ENCODE data around the gene DGLUCY.

DNA sequence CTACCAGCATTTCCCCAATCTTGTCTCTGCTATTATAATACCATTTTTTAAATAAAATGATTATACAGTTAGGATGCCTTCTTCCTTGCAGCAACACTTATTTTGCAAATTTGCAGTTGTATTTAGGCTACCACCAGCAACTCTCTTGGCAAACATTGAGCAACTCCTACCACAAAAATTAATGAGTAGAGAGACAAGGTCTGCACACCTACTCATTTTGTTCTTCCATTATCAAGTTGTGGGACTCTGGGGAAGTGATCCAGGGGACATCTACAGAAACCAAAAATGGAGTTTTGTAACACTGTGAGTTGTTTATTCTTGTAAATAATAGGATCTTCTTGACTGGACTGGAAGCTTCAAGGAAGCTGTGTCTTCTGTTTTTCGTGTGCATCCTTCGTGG lies 38.6 kb downstream of the DGLUCY start:
- no peak for TF ChIP-seq POLR2AphosphoS5 (IDR thresholded peaks at IDR 0.05; ENCODE audit: low read depth, low read length)
- no peak for TF ChIP-seq CTCF (IDR thresholded peaks at IDR 0.05 in 2 of 3, conservative IDR thresholded peaks at IDR 0.05 in 1 of 3; ENCODE audit: borderline replicate concordance in 1 of 3, insufficient read depth in 1 of 3, low read depth in 2 of 3, low read length in 2 of 3)
- no peak for TF ChIP-seq ZNF274 (IDR thresholded peaks at IDR 0.05; ENCODE audit: low read depth, low read length)
- no peak for TF ChIP-seq RAD21 (IDR thresholded peaks at IDR 0.05; ENCODE audit: low read depth)
- no peak for TF ChIP-seq POLR2A (IDR thresholded peaks at IDR 0.05; ENCODE audit: borderline replicate concordance, extremely low read depth, insufficient read depth, insufficient read length)
- no peak for TF ChIP-seq ZBTB33 (IDR thresholded peaks at IDR 0.05; ENCODE audit: extremely low read depth, insufficient replicate concordance, low read length)
- TF ChIP-seq EZH2phosphoT487 (IDR thresholded peaks at IDR 0.05; ENCODE audit: borderline replicate concordance): no peak
- TF ChIP-seq SP1 (IDR thresholded peaks at IDR 0.05; ENCODE audit: low read depth): no peak
